GM18505 (cell line): ENCODE data around the gene MAT2A.

ENCODE experiments used
- ATAC-seq: cut with Tn5 transposase; IDR thresholded peaks from one replicate; pipeline ENCODE4 v1.9.1; 2021; ENCODE audit not compliant: unreplicated experiment
- POLR2A ChIP-seq: IDR thresholded peaks from 4 replicates; pipeline ENCODE4 v1.6.1; 2011; ENCODE audit warnings: borderline replicate concordance; ENCODE audit not compliant: insufficient read depth, insufficient read length; ENCODE audit errors: extremely low read depth

MAT2A gene

DNA sequence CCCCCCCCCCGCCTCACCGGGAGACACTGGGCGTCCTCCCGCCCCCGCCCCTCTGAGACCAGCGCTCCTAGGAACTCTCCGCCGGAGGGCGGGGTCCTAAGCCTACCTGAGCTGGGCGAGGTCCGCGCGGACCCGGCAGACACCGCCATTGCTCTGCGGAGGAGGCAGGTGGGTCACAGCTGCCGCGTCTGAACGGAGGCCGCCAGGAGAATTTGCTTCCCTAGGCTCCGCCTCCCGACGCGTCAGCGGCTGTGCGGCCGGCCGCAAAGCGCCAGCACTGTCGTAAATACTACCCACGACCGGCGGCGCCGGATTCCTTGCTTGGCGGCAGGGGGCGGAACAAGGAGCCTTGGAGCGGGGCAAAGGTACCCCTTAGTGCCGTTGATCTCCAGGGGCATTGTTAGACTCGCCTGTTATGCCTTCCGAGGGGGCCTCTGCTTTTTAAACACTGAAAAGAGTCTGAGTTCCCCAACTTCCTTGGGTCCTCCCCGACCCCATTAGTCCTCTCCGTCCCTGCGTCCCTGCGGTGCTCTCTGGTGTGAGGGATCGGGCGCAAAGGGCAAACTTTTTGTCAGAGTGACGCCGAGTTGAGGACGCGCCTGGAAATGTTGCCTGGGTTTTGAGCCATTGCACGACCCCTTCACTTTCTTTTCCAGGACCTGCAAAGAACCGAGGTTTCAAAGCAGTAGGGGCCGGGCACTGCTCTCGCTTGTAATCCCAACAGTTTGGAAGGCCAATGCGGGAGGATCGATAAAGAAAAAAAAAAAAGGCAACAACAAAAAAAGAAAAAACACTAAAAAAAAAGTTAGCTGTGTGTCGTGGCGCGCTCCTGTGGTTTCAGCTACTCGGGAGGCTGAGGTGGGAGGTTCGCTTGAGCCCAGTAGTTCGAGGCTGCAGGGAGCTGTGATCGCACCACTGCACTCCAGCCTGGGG is 22.6 kb downstream of the MAT2A start, which contains the start of gene GGCX:
Gene GGCX (minus strand): TSS at position 214 of the 933 bp plus-strand sequence. CDS start 65 bp downstream, at position 149.
- peak; percentile 92 for ATAC-seq
- TF ChIP-seq POLR2A, result peak; percentile 95

- no peak for ATAC-seq
- TF ChIP-seq POLR2A, result no peak
Observed at GRCh38 chr2:85564144-85564563, 25.2 kb downstream of the MAT2A start.

DNA sequence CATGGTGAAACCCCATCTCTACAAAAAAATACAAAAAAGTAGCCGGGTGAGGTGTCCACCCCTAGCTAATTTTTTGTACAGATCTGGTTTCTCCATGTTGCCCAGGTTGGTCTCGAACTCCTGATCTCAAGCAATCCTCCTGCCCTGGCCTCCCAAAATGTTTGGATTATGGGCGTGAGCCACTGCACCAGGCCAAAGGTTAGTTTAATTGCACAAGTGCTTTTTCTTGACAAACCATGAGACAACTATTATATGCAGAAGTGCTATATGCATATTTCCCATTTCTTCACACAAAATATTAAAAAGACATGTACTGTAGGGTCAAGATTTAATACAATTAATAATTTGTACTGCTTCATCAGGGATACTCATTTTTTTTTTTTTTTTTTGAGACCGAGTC is 27.3 kb downstream of the MAT2A start:
- ATAC-seq, result no peak
- no peak for TF ChIP-seq POLR2A

- TF ChIP-seq POLR2A, result no peak
- no peak for ATAC-seq
Observed at GRCh38 chr2:85575739-85576138, 36.8 kb downstream of the MAT2A start.

DNA sequence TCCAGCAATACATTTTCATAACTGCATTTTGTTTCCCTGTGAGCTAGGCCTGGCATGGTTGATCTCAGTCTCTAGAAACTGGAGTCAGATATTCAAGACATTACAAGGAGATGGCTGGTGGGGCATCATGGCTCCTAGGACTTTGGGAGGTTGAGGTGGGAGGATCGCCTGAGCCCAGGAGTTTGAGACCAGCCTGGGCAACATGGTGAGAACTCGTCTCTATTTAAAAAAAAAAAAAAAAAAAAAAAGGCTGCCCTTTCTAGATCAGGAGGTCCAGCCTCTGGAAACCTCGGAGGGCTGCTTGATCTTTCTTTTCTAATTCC is 38.1 kb downstream of the MAT2A start:
- ATAC-seq, result no peak
- TF ChIP-seq POLR2A, result no peak

DNA sequence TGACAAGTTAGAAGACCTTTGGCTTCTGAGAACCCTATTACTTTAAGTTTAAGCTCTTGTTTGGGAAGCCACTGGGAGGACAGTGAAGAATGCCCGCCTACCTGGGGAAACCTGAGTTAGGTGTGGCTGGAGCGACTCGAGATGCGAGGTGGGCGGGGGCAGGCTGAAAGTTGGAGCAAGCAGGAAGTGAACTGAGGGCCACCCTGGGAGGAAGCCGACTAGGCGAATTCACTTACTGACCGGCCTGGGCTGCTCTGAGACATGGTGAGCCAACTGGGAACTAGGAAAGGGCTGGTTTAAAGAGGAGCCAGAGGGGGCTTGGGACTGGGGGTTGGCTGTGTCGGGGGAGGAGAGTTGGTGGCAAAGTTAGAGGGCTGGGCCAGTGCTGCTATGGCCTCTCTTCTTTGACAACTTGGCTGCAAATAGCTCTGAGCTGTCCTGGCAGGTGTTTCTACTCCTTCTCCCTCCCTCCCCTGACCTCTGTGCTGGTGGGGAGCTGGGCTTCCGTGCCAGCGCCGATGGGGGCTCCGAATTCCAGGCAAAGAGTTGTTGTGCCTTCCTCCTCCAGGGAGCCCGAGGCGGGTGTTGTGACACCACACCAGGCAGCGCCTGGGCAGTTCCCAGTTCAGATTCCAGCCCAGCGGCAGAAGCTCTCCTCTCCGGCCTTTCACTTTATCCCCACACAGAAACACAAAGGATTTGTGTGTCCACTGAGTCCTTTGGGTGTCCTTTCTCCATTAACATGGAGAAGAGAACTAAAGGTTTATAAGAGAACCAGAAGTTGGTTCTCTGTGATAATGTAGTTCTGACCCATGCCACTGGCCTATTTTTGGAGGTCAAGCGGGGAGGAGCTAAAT is 38.6 kb downstream of the MAT2A start, which contains the start of gene VAMP8:
Gene VAMP8 (plus strand): TSS at position 201 of the 857 bp plus-strand sequence. CDS start 61 bp downstream, at position 262.
- peak; percentile 57 for ATAC-seq
- TF ChIP-seq POLR2A, result peak; percentile 70

- ATAC-seq, result peak; percentile 48
- no peak for TF ChIP-seq POLR2A
Observed at GRCh38 chr2:85578243-85579180, 39.5 kb downstream of the MAT2A start.

DNA sequence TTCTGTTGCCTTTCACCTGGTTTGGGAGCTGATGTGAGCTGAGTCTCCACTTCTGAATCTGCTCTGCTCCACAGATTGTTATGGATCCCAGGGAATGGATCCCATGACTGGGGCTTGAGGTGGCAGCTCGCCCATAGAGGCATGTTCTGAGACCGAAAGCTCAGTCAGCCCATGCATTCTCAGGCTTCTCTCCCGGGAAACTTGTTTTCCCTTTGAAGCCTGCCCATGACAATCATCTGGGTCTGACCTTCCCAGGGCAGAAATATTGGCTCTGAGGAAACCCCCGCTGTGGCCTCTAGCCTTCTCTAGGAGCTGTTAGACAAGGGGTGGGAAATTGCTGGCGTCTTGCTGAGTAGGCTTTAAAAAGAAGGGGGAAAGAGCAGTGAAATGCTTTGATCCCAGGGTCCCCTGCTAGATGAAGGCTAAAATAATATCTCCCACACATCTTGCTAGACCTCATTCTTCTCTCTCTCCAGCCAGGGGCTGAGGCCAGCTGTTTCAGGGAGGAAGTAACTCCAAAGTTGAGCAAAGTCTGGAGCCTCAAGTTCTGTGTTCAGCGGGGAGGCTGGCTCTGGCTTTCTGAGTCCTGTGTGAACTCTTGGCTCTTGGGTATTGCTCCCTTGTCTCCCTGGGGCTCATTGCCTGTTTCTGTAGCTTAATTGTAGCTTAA is 40.4 kb downstream of the MAT2A start:
- no peak for TF ChIP-seq POLR2A
- ATAC-seq, result no peak

- ATAC-seq, result no peak
- no peak for TF ChIP-seq POLR2A
Observed at GRCh38 chr2:85580206-85580605, 41.2 kb downstream of the MAT2A start.

GRCh38 chr2:85582492-85582891 is 43.5 kb downstream of the MAT2A start:
- ATAC-seq, result no peak
- no peak for TF ChIP-seq POLR2A

DNA sequence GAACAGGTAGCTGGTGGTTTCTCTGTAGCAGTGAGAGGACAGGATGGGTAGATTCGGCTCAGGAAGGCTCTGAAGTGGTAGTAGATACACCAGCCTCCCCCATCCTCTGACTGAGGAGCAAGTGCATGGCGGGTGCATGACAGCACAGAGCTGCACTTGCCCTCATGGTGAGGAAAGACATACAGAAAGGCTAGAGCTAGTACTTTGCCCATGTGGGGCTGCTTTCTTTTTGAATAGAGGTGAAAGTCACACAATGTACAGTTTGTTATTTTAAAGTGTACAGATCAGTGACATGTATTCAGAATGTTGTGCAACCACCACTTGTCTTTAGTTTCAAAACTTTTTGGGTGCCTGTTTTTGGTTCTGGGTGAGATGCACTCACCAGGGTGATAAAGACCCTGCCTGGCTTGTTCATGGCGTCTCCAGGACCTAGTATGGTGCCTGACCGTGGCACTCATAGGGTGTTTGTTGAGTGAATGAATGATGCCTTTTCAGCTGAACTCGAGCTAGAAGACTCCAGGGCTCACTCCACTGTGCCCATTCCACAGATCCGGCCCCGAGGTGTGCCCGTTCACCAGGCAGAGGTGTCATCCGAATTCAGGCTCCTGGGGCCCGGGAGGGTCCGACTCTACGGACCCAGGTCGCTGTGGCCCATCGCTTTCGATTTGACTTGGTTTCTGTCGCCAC is 44.8 kb downstream of the MAT2A start:
- TF ChIP-seq POLR2A, result no peak
- peak; percentile 10 for ATAC-seq

DNA sequence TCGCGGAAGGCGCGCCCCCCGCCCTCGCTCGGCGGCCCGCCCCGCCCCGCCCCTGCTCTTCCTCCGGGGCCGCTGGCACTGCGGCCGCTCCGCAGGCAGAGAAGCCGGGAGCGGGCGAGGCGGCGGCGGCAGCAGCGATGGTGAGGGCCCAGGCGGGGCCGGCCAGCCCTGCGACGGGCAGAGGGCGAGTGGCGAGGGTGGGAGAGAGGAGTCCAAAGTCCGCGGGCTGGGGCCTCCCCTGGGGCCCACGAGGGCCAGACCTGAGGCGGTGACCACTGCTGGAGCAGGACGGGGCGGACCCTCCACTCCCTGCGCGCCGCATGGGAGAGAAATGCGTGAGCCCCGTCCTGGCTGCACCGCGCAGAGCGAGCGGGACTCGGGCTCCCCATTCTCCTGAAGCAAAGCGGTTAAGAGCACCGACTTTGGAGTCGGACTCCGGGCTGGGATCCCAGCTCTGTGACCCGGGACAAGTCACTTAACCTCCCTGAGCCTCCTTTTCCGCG is 45.4 kb downstream of the MAT2A start, which contains the start of gene VAMP5:
Gene VAMP5 (plus strand): TSS at position 78 of the 503 bp plus-strand sequence. CDS start 60 bp downstream, at position 138.
- peak; percentile 66 for ATAC-seq
- TF ChIP-seq POLR2A, result peak; percentile 39
